ENCODE data around the gene FOXJ1.

The FOXJ1 gene

GRCh38 chr17:76089680-76090516 lies 51.1 kb downstream of the FOXJ1 start:
- DNase-seq, result no peak

- DNase-seq, result no peak
These were observed 52.0 kb downstream of the FOXJ1 start for GRCh38 chr17:76088868-76089576.

- no peak for DNase-seq
These were observed 52.8 kb downstream of the FOXJ1 start for GRCh38 chr17:76088041-76088867.

- no peak for DNase-seq
These were observed 53.5 kb downstream of the FOXJ1 start for GRCh38 chr17:76087531-76087930.

GRCh38 chr17:76086384-76086783 lies 54.7 kb downstream of the FOXJ1 start:
- no peak for DNase-seq

Measured in NCI-H1092 (cell line).